ENCODE data around the gene CARD19. TPM values are rescaled to one million over a fixed set of nuclear protein-coding genes. Genes with fewer than 3 reads are reported as not detected.

Gene CARD19
- total and polyA plus RNA-seq, 4 donors = 47.7 to 92.3 (median 65.3) TPM

- Histone ChIP-seq H3K27ac (ENCODE audit: low read depth in 1 of 2, low read length in 2 of 2) (peak overlapping the region; percentile 10 to 85), H3K4me3 (ENCODE audit: low read length in 2 of 2) (peak overlapping the region; percentile 56 to 64), H3K27me3 (ENCODE audit: control insufficient read depth in 1 of 2, insufficient read depth in 2 of 2, low read length in 1 of 2) (no peaks in the 10 kb centered on the region), H3K9me3 (ENCODE audit: control insufficient read depth, low read length) (no peaks in the 10 kb centered on the region), H3K36me3 (ENCODE audit: control insufficient read depth in 1 of 2, insufficient read depth in 2 of 2, low read length in 1 of 2) (no peaks in the 10 kb centered on the region), H3K4me1 (ENCODE audit: control insufficient read depth in 1 of 2, insufficient read depth in 2 of 2, low read length in 2 of 2) (no peaks in the 10 kb centered on the region)
- DNase-seq (peak in 1 of 2 donors; percentile 54), ATAC-seq (ENCODE audit: low FRiP score) (no peak)
- 80% methylated on average over 14 of the region's 14 CpGs for WGBS, 2 donors
- intact Hi-C loops (cut with DNase I) = loop anchor here in 1 of 2 donors (5.0 to 10.0 kb wide), 3 partner anchors 38 to 440 kb away; partner anchors contain the start of genes CARD19, FAM120A, FAM120AOS and PHF2
These were observed 38.9 kb downstream of the CARD19 start for GRCh38 chr9:93134740-93135444.

- H3K9me3 ChIP-seq (ENCODE audit: control insufficient read depth, low read length) = no peaks in the 10 kb centered on the region
- intact Hi-C loops (cut with DNase I) = loop anchor here in 1 of 2 donors (10.0 kb wide), 2 partner anchors 319 to 439 kb away; partner anchors contain the start of genes FAM120A, FAM120AOS and PHF2
- ATAC-seq (ENCODE audit: low FRiP score) (no peak), DNase-seq (no peak)
- no peak overlapping the region for H3K4me3 ChIP-seq (ENCODE audit: low read length in 2 of 2)
- H3K4me1 ChIP-seq (ENCODE audit: control insufficient read depth in 1 of 2, insufficient read depth in 2 of 2, low read length in 2 of 2) = no peaks in the 10 kb centered on the region
- WGBS, 2 donors = 61 to 63% methylated on average over 11 of the region's 11 CpGs
- no peaks in the 10 kb centered on the region for H3K27me3 ChIP-seq (ENCODE audit: control insufficient read depth in 1 of 2, insufficient read depth in 2 of 2, low read length in 1 of 2)
- no peaks in the 10 kb centered on the region for H3K36me3 ChIP-seq (ENCODE audit: control insufficient read depth in 1 of 2, insufficient read depth in 2 of 2, low read length in 1 of 2)
- no peak overlapping the region for H3K27ac ChIP-seq (ENCODE audit: low read depth in 1 of 2, low read length in 2 of 2)
These were observed 40.0 kb downstream of the CARD19 start for GRCh38 chr9:93136011-93136440.

- peak in 1 of 2 donors; percentile 56 for DNase-seq
- 90 to 93% methylated on average over 11 of the region's 11 CpGs for WGBS, 2 donors
- intact Hi-C loops (cut with DNase I) = loop anchor here in 1 of 2 donors (10.0 kb wide), 2 partner anchors 317 to 437 kb away; partner anchors contain the start of genes FAM120A, FAM120AOS and PHF2
These were observed 41.3 kb downstream of the CARD19 start for GRCh38 chr9:93137362-93137761.

GRCh38 chr9:93138171-93138764 lies 42.3 kb downstream of the CARD19 start:
- 80 to 82% methylated on average over 7 of the region's 7 CpGs for WGBS, 2 donors
- ATAC-seq (ENCODE audit: low FRiP score) (no peak), DNase-seq (no peak)
- no peak overlapping the region for H3K4me3 ChIP-seq (ENCODE audit: low read length in 2 of 2)
- no peaks in the 10 kb centered on the region for H3K27me3 ChIP-seq (ENCODE audit: control insufficient read depth in 1 of 2, insufficient read depth in 2 of 2, low read length in 1 of 2)
- H3K27ac ChIP-seq (ENCODE audit: low read depth in 1 of 2, low read length in 2 of 2) = no peak overlapping the region
- no peaks in the 10 kb centered on the region for H3K4me1 ChIP-seq (ENCODE audit: control insufficient read depth in 1 of 2, insufficient read depth in 2 of 2, low read length in 2 of 2)
- no peaks in the 10 kb centered on the region for H3K9me3 ChIP-seq (ENCODE audit: control insufficient read depth, low read length)
- H3K36me3 ChIP-seq (ENCODE audit: control insufficient read depth in 1 of 2, insufficient read depth in 2 of 2, low read length in 1 of 2) = no peaks in the 10 kb centered on the region
- intact Hi-C loops (cut with DNase I) = loop anchor here in 1 of 2 donors (10.0 kb wide), 2 partner anchors 317 to 437 kb away; partner anchors contain the start of genes FAM120A, FAM120AOS and PHF2

More at GRCh38 chr9:93137362-93137761, 41.3 kb downstream of the CARD19 start:
- Histone ChIP-seq H3K9me3 (ENCODE audit: control insufficient read depth, low read length) (no peaks in the 10 kb centered on the region), H3K4me3 (ENCODE audit: low read length in 2 of 2) (no peak overlapping the region), H3K4me1 (ENCODE audit: control insufficient read depth in 1 of 2, insufficient read depth in 2 of 2, low read length in 2 of 2) (no peaks in the 10 kb centered on the region), H3K27ac (ENCODE audit: low read depth in 1 of 2, low read length in 2 of 2) (no peak overlapping the region), H3K27me3 (ENCODE audit: control insufficient read depth in 1 of 2, insufficient read depth in 2 of 2, low read length in 1 of 2) (no peaks in the 10 kb centered on the region), H3K36me3 (ENCODE audit: control insufficient read depth in 1 of 2, insufficient read depth in 2 of 2, low read length in 1 of 2) (no peaks in the 10 kb centered on the region)
- no peak for ATAC-seq (ENCODE audit: low FRiP score)

GRCh38 chr9:93139365-93140182 lies 43.6 kb downstream of the CARD19 start:
- Histone ChIP-seq H3K27ac (ENCODE audit: low read depth in 1 of 2, low read length in 2 of 2) (no peak overlapping the region), H3K4me1 (ENCODE audit: control insufficient read depth in 1 of 2, insufficient read depth in 2 of 2, low read length in 2 of 2) (no peaks in the 10 kb centered on the region), H3K27me3 (ENCODE audit: control insufficient read depth in 1 of 2, insufficient read depth in 2 of 2, low read length in 1 of 2) (no peaks in the 10 kb centered on the region), H3K36me3 (ENCODE audit: control insufficient read depth in 1 of 2, insufficient read depth in 2 of 2, low read length in 1 of 2) (no peaks in the 10 kb centered on the region), H3K9me3 (ENCODE audit: control insufficient read depth, low read length) (no peaks in the 10 kb centered on the region), H3K4me3 (ENCODE audit: low read length in 2 of 2) (no peak overlapping the region)
- intact Hi-C loops (cut with DNase I) = loop anchor here in 1 of 2 donors (10.0 kb wide), 2 partner anchors 315 to 435 kb away; partner anchors contain the start of genes FAM120A, FAM120AOS and PHF2
- DNase-seq = no peak
- 90 to 92% methylated on average over 16 of the region's 16 CpGs for WGBS, 2 donors
- ATAC-seq (ENCODE audit: low FRiP score) = no peak

- Histone ChIP-seq H3K9me3 (ENCODE audit: control insufficient read depth, low read length) (no peaks in the 10 kb centered on the region), H3K27me3 (ENCODE audit: control insufficient read depth in 1 of 2, insufficient read depth in 2 of 2, low read length in 1 of 2) (no peaks in the 10 kb centered on the region), H3K36me3 (ENCODE audit: control insufficient read depth in 1 of 2, insufficient read depth in 2 of 2, low read length in 1 of 2) (no peaks in the 10 kb centered on the region), H3K27ac (ENCODE audit: low read depth in 1 of 2, low read length in 2 of 2) (peak overlapping the region in 1 of 2 donors; percentile 25), H3K4me3 (ENCODE audit: low read length in 2 of 2) (no peak overlapping the region), H3K4me1 (ENCODE audit: control insufficient read depth in 1 of 2, insufficient read depth in 2 of 2, low read length in 2 of 2) (no peaks in the 10 kb centered on the region)
- WGBS, 2 donors = 46 to 54% methylated on average over 8 of the region's 8 CpGs
- intact Hi-C loops (cut with DNase I) = no loop called here
- ATAC-seq (ENCODE audit: low FRiP score) = peak; percentile 16
- DNase-seq = no peak
These were observed 45.9 kb downstream of the CARD19 start for GRCh38 chr9:93141771-93142483.

- intact Hi-C loops (cut with DNase I) = no loop called here
- DNase-seq (peak; percentile 58 to 81), ATAC-seq (ENCODE audit: low FRiP score) (peak; percentile 77)
- H3K9me3 ChIP-seq (ENCODE audit: control insufficient read depth, low read length) = no peaks in the 10 kb centered on the region
- 24 to 25% methylated on average over 15 of the region's 15 CpGs for WGBS, 2 donors
- H3K4me1 ChIP-seq (ENCODE audit: control insufficient read depth in 1 of 2, insufficient read depth in 2 of 2, low read length in 2 of 2) = no peaks in the 10 kb centered on the region
- H3K27ac ChIP-seq (ENCODE audit: low read depth in 1 of 2, low read length in 2 of 2) = peak overlapping the region in 1 of 2 donors; percentile 52
- no peak overlapping the region for H3K4me3 ChIP-seq (ENCODE audit: low read length in 2 of 2)
- no peaks in the 10 kb centered on the region for H3K27me3 ChIP-seq (ENCODE audit: control insufficient read depth in 1 of 2, insufficient read depth in 2 of 2, low read length in 1 of 2)
- no peaks in the 10 kb centered on the region for H3K36me3 ChIP-seq (ENCODE audit: control insufficient read depth in 1 of 2, insufficient read depth in 2 of 2, low read length in 1 of 2)
These were observed 48.0 kb downstream of the CARD19 start for GRCh38 chr9:93143830-93144530.

All from aorta (tissue), 5 donors.